NCI-H2029 (cell line): ENCODE results near the gene ADRA2C.
A peak's percentile ranks its signal among the peaks of the same experiment; 100 is the strongest.

Experiments used
- DNase-seq: peaks from one replicate; lab custom pipeline; 2025; lab: John Stamatoyannopoulos, UW

Gene ADRA2C

GRCh38 chr4:3733195-3733594 is 33.0 kb upstream of the ADRA2C start:
- no peak for DNase-seq

GRCh38 chr4:3735196-3735595 is 31.0 kb upstream of the ADRA2C start:
- no peak for DNase-seq

GRCh38 chr4:3736290-3736689 is 29.9 kb upstream of the ADRA2C start:
- peak; percentile 45 for DNase-seq

- no peak for DNase-seq
Observed at GRCh38 chr4:3736806-3737205, 29.4 kb upstream of the ADRA2C start.

- DNase-seq: no peak
Observed at GRCh38 chr4:3739577-3739976, 26.6 kb upstream of the ADRA2C start.

GRCh38 chr4:3740256-3740655 is 25.9 kb upstream of the ADRA2C start:
- DNase-seq: no peak

GRCh38 chr4:3741217-3742011 is 24.8 kb upstream of the ADRA2C start:
- no peak for DNase-seq

- DNase-seq: no peak
Observed at GRCh38 chr4:3742610-3743009, 23.6 kb upstream of the ADRA2C start.

- no peak for DNase-seq
Observed at GRCh38 chr4:3744232-3744631, 22.0 kb upstream of the ADRA2C start.

- no peak for DNase-seq
Observed at GRCh38 chr4:3744901-3745300, 21.3 kb upstream of the ADRA2C start.

GRCh38 chr4:3745886-3746656 is 20.1 kb upstream of the ADRA2C start:
- DNase-seq: no peak

- no peak for DNase-seq
Observed at GRCh38 chr4:3746701-3747580, 19.2 kb upstream of the ADRA2C start.

GRCh38 chr4:3747581-3747904 is 18.6 kb upstream of the ADRA2C start:
- no peak for DNase-seq

GRCh38 chr4:3748136-3748898 is 17.9 kb upstream of the ADRA2C start:
- no peak for DNase-seq

GRCh38 chr4:3749081-3749480 is 17.1 kb upstream of the ADRA2C start:
- no peak for DNase-seq

- DNase-seq: no peak
Observed at GRCh38 chr4:3750334-3750733, 15.9 kb upstream of the ADRA2C start.

GRCh38 chr4:3752022-3752421 is 14.2 kb upstream of the ADRA2C start:
- no peak for DNase-seq

- DNase-seq: no peak
Observed at GRCh38 chr4:3753726-3754412, 12.3 kb upstream of the ADRA2C start.

GRCh38 chr4:3756343-3757059 is 9.7 kb upstream of the ADRA2C start:
- DNase-seq: no peak

- DNase-seq: no peak
Observed at GRCh38 chr4:3759236-3759635, 6.9 kb upstream of the ADRA2C start.

GRCh38 chr4:3760346-3760745 is 5.8 kb upstream of the ADRA2C start:
- DNase-seq: no peak
